ENCODE results near the gene ZBTB20.

Gene ZBTB20

GRCh38 chr3:115071601-115072000, 75.5 kb downstream of the ZBTB20 start:
- TF ChIP-seq ISL1 (CRISPR knock-in tag; IDR thresholded peaks at IDR 0.05) (0 out of 2 replicates have a peak, but pooled peaks have one; percentile 50), ZNF8 (CRISPR knock-in tag; IDR thresholded peaks at IDR 0.05) (no peak)
- peak; percentile 28; the same call in 2 of the 3 replicates for ATAC-seq

- TF ChIP-seq ISL1 (CRISPR knock-in tag; IDR thresholded peaks at IDR 0.05) (0 out of 2 replicates have a peak, but pooled peaks have one; percentile 34), CREB5 (CRISPR knock-in tag; IDR thresholded peaks at IDR 0.05; ENCODE audit: low read depth) (no peak), TCF4 (CRISPR knock-in tag; IDR thresholded peaks at IDR 0.05; ENCODE audit: borderline replicate concordance) (no peak)
- no peak for ATAC-seq
Observed at GRCh38 chr3:115071166-115071565, 75.9 kb downstream of the ZBTB20 start.

GRCh38 chr3:115068799-115069198, 78.3 kb downstream of the ZBTB20 start:
- peak; percentile 51; the same call in 2 of the 3 replicates for ATAC-seq
- TF ChIP-seq ZC3H10 (CRISPR knock-in tag; IDR thresholded peaks at IDR 0.05) (no peak), ISL1 (CRISPR knock-in tag; IDR thresholded peaks at IDR 0.05) (no peak), BACH2 (CRISPR knock-in tag; IDR thresholded peaks at IDR 0.05; ENCODE audit: borderline replicate concordance) (no peak), ARNTL (CRISPR knock-in tag; IDR thresholded peaks at IDR 0.05; ENCODE audit: borderline replicate concordance, low read depth) (no peak), POU6F1 (CRISPR knock-in tag; IDR thresholded peaks at IDR 0.05; ENCODE audit: borderline replicate concordance, low read depth) (no peak), ZFP30 (CRISPR knock-in tag; IDR thresholded peaks at IDR 0.05) (no peak), TCF4 (CRISPR knock-in tag; IDR thresholded peaks at IDR 0.05; ENCODE audit: borderline replicate concordance) (no peak), ZNF70 (CRISPR knock-in tag; IDR thresholded peaks at IDR 0.05) (no peak), ZNF565 (CRISPR knock-in tag; conservative IDR thresholded peaks at IDR 0.05; ENCODE audit: low read depth) (no peak), TSHZ2 (CRISPR knock-in tag; IDR thresholded peaks at IDR 0.05) (no peak), ZFP3 (CRISPR knock-in tag; IDR thresholded peaks at IDR 0.05) (no peak)

- ATAC-seq, result peak; percentile 74
- TF ChIP-seq ISL1 (CRISPR knock-in tag; IDR thresholded peaks at IDR 0.05), result peak; percentile 26; the same call in 1 of the 2 replicates
- no peak for TF ChIP-seq ZFP3 (CRISPR knock-in tag; IDR thresholded peaks at IDR 0.05)
Observed at GRCh38 chr3:115062412-115062956, 84.6 kb downstream of the ZBTB20 start.

GRCh38 chr3:115062009-115062408, 85.1 kb downstream of the ZBTB20 start:
- no peak for TF ChIP-seq POU6F1 (CRISPR knock-in tag; IDR thresholded peaks at IDR 0.05; ENCODE audit: borderline replicate concordance, low read depth)
- TF ChIP-seq CSDC2 (CRISPR knock-in tag; IDR thresholded peaks at IDR 0.05), result no peak
- no peak for TF ChIP-seq TOX (CRISPR knock-in tag; IDR thresholded peaks at IDR 0.05; ENCODE audit: borderline replicate concordance)
- TF ChIP-seq ESRRG (CRISPR knock-in tag; IDR thresholded peaks at IDR 0.05), result no peak
- TF ChIP-seq ZNF70 (CRISPR knock-in tag; IDR thresholded peaks at IDR 0.05), result no peak
- TF ChIP-seq CREB5 (CRISPR knock-in tag; IDR thresholded peaks at IDR 0.05; ENCODE audit: low read depth), result no peak
- no peak for TF ChIP-seq ZFP3 (CRISPR knock-in tag; IDR thresholded peaks at IDR 0.05)
- no peak for TF ChIP-seq GLIS3 (CRISPR knock-in tag; IDR thresholded peaks at IDR 0.05)
- TF ChIP-seq ZC3H10 (CRISPR knock-in tag; IDR thresholded peaks at IDR 0.05), result no peak
- TF ChIP-seq ARNTL (CRISPR knock-in tag; IDR thresholded peaks at IDR 0.05; ENCODE audit: borderline replicate concordance, low read depth), result no peak
- ATAC-seq, result peak; percentile 39; the same call in 2 of the 3 replicates

Data from SK-N-SH treated with all-trans-retinoic acid at 6 μM for 48 hours (cell line).